ENCODE measurements around the gene ZNF536. TPM values are rescaled to one million over a fixed set of nuclear protein-coding genes. Genes with fewer than 3 reads are reported as not detected.

Gene ZNF536
- total and polyA plus RNA-seq, 10 of the 15 experiments (the other 5 are each of a cell fraction or from before 2014, with no cell fraction given) = not detected

DNA sequence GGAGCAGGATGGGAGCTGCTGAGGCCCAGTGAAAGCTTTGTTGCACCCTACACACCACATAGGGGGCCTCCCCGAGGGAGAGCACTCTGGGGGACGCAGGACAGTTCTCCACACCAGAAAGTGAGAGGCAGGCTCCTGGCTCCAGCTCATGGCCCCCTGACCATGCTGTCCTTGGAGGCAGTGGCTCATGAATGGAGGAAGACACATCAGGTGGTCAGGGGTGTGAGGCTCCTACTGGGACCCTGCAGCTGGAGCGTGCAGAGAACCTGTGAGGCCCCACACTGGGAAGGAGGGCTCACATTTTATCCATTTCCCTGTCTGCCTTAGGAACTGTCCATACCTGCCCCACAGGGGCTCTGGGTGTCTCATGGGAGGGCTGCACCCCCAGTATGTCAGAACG lies 85.3 kb downstream of the ZNF536 start:
- ATAC-seq (no peak), FAIRE-seq (no peak), DNase-seq (ENCODE audit: low read depth, low spot score) (no peak)
- no peak overlapping the region for H3K4me3 ChIP-seq
- intact Hi-C loops (cut with micrococcal nuclease; ENCODE audit: unreplicated experiment) = no loop called here
- H4K20me1 ChIP-seq (ENCODE audit: control insufficient read depth, insufficient read depth) = no peaks in the 10 kb centered on the region
- TF ChIP-seq EZH2 (IDR thresholded peaks at IDR 0.05; ENCODE audit: borderline replicate concordance, control insufficient read depth, low read depth, low read length) = no peak
- TF ChIP-seq, protein P1, sequence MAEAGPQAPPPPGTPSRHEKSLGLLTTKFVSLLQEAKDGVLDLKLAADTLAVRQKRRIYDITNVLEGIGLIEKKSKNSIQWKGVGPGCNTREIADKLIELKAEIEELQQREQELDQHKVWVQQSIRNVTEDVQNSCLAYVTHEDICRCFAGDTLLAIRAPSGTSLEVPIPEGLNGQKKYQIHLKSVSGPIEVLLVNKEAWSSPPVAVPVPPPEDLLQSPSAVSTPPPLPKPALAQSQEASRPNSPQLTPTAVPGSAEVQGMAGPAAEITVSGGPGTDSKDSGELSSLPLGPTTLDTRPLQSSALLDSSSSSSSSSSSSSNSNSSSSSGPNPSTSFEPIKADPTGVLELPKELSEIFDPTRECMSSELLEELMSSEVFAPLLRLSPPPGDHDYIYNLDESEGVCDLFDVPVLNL (IDR thresholded peaks at IDR 0.05; ENCODE audit: low read depth, low read length) = no peak
- TF ChIP-seq POLR2AphosphoS5 (IDR thresholded peaks at IDR 0.05; ENCODE audit: low read length) = no peak
- 4% methylated on average over 4 of the region's 4 CpGs for WGBS (ENCODE audit: insufficient coverage, insufficient replicate concordance, low lambda C conversion rate, missing lambda C conversion rate)
- no peak overlapping the region for H2AFZ ChIP-seq (ENCODE audit: control insufficient read depth, low read depth, low read length)
- no peak overlapping the region for H3K9ac ChIP-seq (ENCODE audit: control insufficient read depth, insufficient read depth, low read length)
- no peak overlapping the region for H3K4me2 ChIP-seq (ENCODE audit: control insufficient read depth, insufficient read depth)
- no TSS peak for BruUV-seq (replicated peaks)
- no peaks in the 10 kb centered on the region for H3K27me3 ChIP-seq (replicated peaks in 1 of 2; ENCODE audit: control insufficient read depth in 2 of 2, insufficient read depth in 2 of 2, low read length in 1 of 2)
- H3K79me2 ChIP-seq (ENCODE audit: control insufficient read depth, insufficient read depth, low read length) = no peaks in the 10 kb centered on the region
- in situ Hi-C loops (cut with MboI) = no loop called here
- SMC1A ChIA-PET (ENCODE audit: uncharacterized antibody, unreplicated experiment) = no interaction called here
- RAD21 ChIA-PET (ENCODE audit: unreplicated experiment) = no interaction called here
- no peaks in the 10 kb centered on the region; the same call in 2 of the 3 replicates for H3K9me3 ChIP-seq (replicated peaks; ENCODE audit: control insufficient read depth, insufficient read depth, low read length)
- H3K36me3 ChIP-seq (ENCODE audit: control insufficient read depth in 2 of 2, insufficient read depth in 2 of 2, low read length in 1 of 2) = no peaks in the 10 kb centered on the region
- H3K27ac ChIP-seq (ENCODE audit: control insufficient read depth, insufficient read depth) = no peak overlapping the region
- CTCF ChIA-PET = no interaction called here
- H3K4me1 ChIP-seq (ENCODE audit: control insufficient read depth, insufficient read depth, low read length) = no peaks in the 10 kb centered on the region
- POLR2A ChIA-PET = interaction anchor here (0.5 kb wide), 1 partner anchor 815 kb away, joined by 4 read pairs; no protein-coding TSS in a partner anchor

DNA sequence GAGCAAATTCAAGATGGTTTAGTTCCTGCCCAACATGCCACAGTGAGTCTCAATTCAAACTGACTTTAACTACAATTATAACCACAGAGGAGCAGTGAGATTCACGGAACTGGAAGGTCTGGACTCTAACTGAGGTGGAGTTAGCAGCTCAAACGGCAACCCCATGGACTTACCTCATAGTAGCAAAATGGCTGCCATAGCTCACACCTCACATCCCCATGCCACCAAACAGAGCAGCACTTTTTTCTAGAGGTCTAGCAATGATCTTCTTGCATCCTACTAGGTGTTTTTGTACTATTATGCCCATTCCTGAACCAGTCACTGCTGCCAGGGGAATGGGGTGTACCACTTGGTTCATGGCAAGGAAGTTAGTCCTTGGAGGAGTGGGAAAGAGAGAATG lies 87.7 kb downstream of the ZNF536 start:
- Histone ChIP-seq H3K4me3 (no peak overlapping the region), H3K9ac (ENCODE audit: control insufficient read depth, insufficient read depth, low read length) (no peak overlapping the region), H3K4me2 (ENCODE audit: control insufficient read depth, insufficient read depth) (no peak overlapping the region), H4K20me1 (ENCODE audit: control insufficient read depth, insufficient read depth) (no peaks in the 10 kb centered on the region), H3K36me3 (ENCODE audit: control insufficient read depth in 2 of 2, insufficient read depth in 2 of 2, low read length in 1 of 2) (no peaks in the 10 kb centered on the region), H2AFZ (ENCODE audit: control insufficient read depth, low read depth, low read length) (no peak overlapping the region), H3K4me1 (ENCODE audit: control insufficient read depth, insufficient read depth, low read length) (no peaks in the 10 kb centered on the region), H3K27ac (ENCODE audit: control insufficient read depth, insufficient read depth) (no peak overlapping the region), H3K9me3 (replicated peaks; ENCODE audit: control insufficient read depth, insufficient read depth, low read length) (no peaks in the 10 kb centered on the region; the same call in 2 of the 3 replicates), H3K27me3 (replicated peaks in 1 of 2; ENCODE audit: control insufficient read depth in 2 of 2, insufficient read depth in 2 of 2, low read length in 1 of 2) (no peaks in the 10 kb centered on the region), H3K79me2 (ENCODE audit: control insufficient read depth, insufficient read depth, low read length) (no peaks in the 10 kb centered on the region)
- WGBS (ENCODE audit: insufficient coverage, insufficient replicate concordance, low lambda C conversion rate, missing lambda C conversion rate) = 14% methylated on average over 2 of the region's 2 CpGs
- no TSS peak for BruUV-seq (replicated peaks)
- in situ Hi-C loops (cut with MboI) = no loop called here
- POLR2A ChIA-PET = no interaction called here
- no peak for ATAC-seq
- CTCF ChIA-PET = no interaction called here
- intact Hi-C loops (cut with micrococcal nuclease; ENCODE audit: unreplicated experiment) = no loop called here
- no peak for DNase-seq (ENCODE audit: low read depth, low spot score)
- FAIRE-seq = no peak
- SMC1A ChIA-PET (ENCODE audit: uncharacterized antibody, unreplicated experiment) = no interaction called here
- RAD21 ChIA-PET (ENCODE audit: unreplicated experiment) = no interaction called here
- TF ChIP-seq SMC3 (IDR thresholded peaks at IDR 0.05; ENCODE audit: borderline replicate concordance, low read length) = no peak
- TF ChIP-seq MYC (IDR thresholded peaks at IDR 0.05; ENCODE audit: insufficient read depth, insufficient read length, insufficient replicate concordance, low read length, severe bottlenecking) = no peak
- no peak for TF ChIP-seq STAT3 (IDR thresholded peaks at IDR 0.05; ENCODE audit: low read depth, low read length)
- TF ChIP-seq RELA (IDR thresholded peaks at IDR 0.05; ENCODE audit: borderline replicate concordance, partially characterized antibody) = no peak
- TF ChIP-seq, protein P2, sequence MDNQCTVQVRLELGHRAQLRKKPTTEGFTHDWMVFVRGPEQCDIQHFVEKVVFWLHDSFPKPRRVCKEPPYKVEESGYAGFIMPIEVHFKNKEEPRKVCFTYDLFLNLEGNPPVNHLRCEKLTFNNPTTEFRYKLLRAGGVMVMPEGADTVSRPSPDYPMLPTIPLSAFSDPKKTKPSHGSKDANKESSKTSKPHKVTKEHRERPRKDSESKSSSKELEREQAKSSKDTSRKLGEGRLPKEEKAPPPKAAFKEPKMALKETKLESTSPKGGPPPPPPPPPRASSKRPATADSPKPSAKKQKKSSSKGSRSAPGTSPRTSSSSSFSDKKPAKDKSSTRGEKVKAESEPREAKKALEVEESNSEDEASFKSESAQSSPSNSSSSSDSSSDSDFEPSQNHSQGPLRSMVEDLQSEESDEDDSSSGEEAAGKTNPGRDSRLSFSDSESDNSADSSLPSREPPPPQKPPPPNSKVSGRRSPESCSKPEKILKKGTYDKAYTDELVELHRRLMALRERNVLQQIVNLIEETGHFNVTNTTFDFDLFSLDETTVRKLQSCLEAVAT (IDR thresholded peaks at IDR 0.05) = no peak
- TF ChIP-seq, protein P3, sequence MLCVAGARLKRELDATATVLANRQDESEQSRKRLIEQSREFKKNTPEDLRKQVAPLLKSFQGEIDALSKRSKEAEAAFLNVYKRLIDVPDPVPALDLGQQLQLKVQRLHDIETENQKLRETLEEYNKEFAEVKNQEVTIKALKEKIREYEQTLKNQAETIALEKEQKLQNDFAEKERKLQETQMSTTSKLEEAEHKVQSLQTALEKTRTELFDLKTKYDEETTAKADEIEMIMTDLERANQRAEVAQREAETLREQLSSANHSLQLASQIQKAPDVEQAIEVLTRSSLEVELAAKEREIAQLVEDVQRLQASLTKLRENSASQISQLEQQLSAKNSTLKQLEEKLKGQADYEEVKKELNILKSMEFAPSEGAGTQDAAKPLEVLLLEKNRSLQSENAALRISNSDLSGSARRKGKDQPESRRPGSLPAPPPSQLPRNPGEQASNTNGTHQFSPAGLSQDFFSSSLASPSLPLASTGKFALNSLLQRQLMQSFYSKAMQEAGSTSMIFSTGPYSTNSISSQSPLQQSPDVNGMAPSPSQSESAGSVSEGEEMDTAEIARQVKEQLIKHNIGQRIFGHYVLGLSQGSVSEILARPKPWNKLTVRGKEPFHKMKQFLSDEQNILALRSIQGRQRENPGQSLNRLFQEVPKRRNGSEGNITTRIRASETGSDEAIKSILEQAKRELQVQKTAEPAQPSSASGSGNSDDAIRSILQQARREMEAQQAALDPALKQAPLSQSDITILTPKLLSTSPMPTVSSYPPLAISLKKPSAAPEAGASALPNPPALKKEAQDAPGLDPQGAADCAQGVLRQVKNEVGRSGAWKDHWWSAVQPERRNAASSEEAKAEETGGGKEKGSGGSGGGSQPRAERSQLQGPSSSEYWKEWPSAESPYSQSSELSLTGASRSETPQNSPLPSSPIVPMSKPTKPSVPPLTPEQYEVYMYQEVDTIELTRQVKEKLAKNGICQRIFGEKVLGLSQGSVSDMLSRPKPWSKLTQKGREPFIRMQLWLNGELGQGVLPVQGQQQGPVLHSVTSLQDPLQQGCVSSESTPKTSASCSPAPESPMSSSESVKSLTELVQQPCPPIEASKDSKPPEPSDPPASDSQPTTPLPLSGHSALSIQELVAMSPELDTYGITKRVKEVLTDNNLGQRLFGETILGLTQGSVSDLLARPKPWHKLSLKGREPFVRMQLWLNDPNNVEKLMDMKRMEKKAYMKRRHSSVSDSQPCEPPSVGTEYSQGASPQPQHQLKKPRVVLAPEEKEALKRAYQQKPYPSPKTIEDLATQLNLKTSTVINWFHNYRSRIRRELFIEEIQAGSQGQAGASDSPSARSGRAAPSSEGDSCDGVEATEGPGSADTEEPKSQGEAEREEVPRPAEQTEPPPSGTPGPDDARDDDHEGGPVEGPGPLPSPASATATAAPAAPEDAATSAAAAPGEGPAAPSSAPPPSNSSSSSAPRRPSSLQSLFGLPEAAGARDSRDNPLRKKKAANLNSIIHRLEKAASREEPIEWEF (IDR thresholded peaks at IDR 0.05; ENCODE audit: insufficient replicate concordance, low read depth, low read length) = no peak
- no peak for TF ChIP-seq STAT1 (conservative IDR thresholded peaks at IDR 0.05)
